GM23248 (cell line): ENCODE results near the gene TAS2R8. TPM values are rescaled to one million over a fixed set of nuclear protein-coding genes. Genes with fewer than 3 reads are reported as not detected.

Source experiments
- DNase-seq: peaks from one replicate; pipeline ENCODE4 v3.0.0-alpha.2; 2015
- H2AFZ ChIP-seq: fragments of 200-600 bp; sonication (generic); 2 replicates; pipeline ENCODE4 v1.6.1; 2016; ENCODE audit warnings: antibody characterized with exemption
- H3F3A ChIP-seq: fragments of 200-600 bp; sonication (generic); 2 replicates; pipeline ENCODE4 v1.6.1; 2016; ENCODE audit warnings: mild to moderate bottlenecking, antibody characterized with exemption, mixed run types; ENCODE audit not compliant: insufficient read depth
- H3K27ac ChIP-seq: fragments of 200-600 bp; sonication (generic); 2 replicates; pipeline ENCODE4 v1.5.1; 2016; ENCODE audit warnings: mild to moderate bottlenecking
- H3K27me3 ChIP-seq: fragments of 200-600 bp; sonication (generic); replicated peaks from 2 replicates; pipeline ENCODE4 v1.6.1; 2016; ENCODE audit warnings: mild to moderate bottlenecking; ENCODE audit not compliant: insufficient read depth
- H3K36me3 ChIP-seq: fragments of 200-600 bp; sonication (generic); 2 replicates; pipeline ENCODE4 v1.6.1; 2016; ENCODE audit warnings: low read depth, mild to moderate bottlenecking
- H3K4me1 ChIP-seq: fragments of 200-600 bp; sonication (generic); 2 replicates; pipeline ENCODE4 v1.6.1; 2016; ENCODE audit warnings: mild to moderate bottlenecking; ENCODE audit not compliant: insufficient read depth
- H3K4me2 ChIP-seq: fragments of 200-600 bp; sonication (generic); one replicate; pipeline ENCODE4 v1.6.1; 2016; ENCODE audit warnings: mild to moderate bottlenecking; ENCODE audit not compliant: unreplicated experiment
- H3K4me3 ChIP-seq: fragments of 200-600 bp; sonication (generic); 2 replicates; pipeline ENCODE4 v1.5.1; 2016; ENCODE audit warnings: mild to moderate bottlenecking
- H3K79me2 ChIP-seq: fragments of 200-600 bp; sonication (generic); 2 replicates; pipeline ENCODE4 v1.6.1; 2016; ENCODE audit warnings: mild to moderate bottlenecking; ENCODE audit not compliant: insufficient read depth
- H3K9ac ChIP-seq: fragments of 200-600 bp; sonication (generic); 2 replicates; pipeline ENCODE4 v1.6.1; 2016; ENCODE audit warnings: mild to moderate bottlenecking
- H3K9me2 ChIP-seq: fragments of 200-600 bp; sonication (generic); 2 replicates; pipeline ENCODE4 v1.6.1; 2016; ENCODE audit warnings: mixed run types, mild to moderate bottlenecking, moderate library complexity; ENCODE audit not compliant: insufficient read depth
- H3K9me3 ChIP-seq: fragments of 200-600 bp; sonication (generic); one replicate; pipeline ENCODE4 v1.6.1; 2017; ENCODE audit warnings: low read depth
- H4K20me1 ChIP-seq: fragments of 200-600 bp; sonication (generic); 2 replicates; pipeline ENCODE4 v1.6.0; 2016; ENCODE audit not compliant: insufficient read depth
- EZH2 ChIP-seq: fragments of 200-600 bp; sonication (generic); IDR thresholded peaks from 2 replicates; pipeline ENCODE4 v1.6.1; 2018; ENCODE audit warnings: antibody characterized with exemption, mild to moderate bottlenecking; ENCODE audit not compliant: insufficient read depth, poor library complexity, severe bottlenecking
- EZH2phosphoT487 ChIP-seq: fragments of 200-600 bp; sonication (generic); IDR thresholded peaks from 2 replicates; pipeline ENCODE4 v1.6.1; 2018; ENCODE audit warnings: antibody characterized with exemption, moderate library complexity, mild to moderate bottlenecking, low read depth; ENCODE audit not compliant: insufficient read depth
- WGBS, 2 experiments: methylation state at CpG; one replicate each; pipeline ENCODE4 v1.1.6; 2015 to 2017; ENCODE audit warnings: low lambda C conversion rate in 2 of 2, low coverage in 1 of 2; ENCODE audit errors: missing lambda C conversion rate in 2 of 2; 5-methylcytosine and 5-hydroxymethylcytosine counted together
- in situ Hi-C: fragments of 300-500 bp; cut with MboI; formaldehyde crosslinking; loops from 2 replicates; pipeline ENCODE4 v1.15.0; 2020
- polyA plus RNA-seq: library from polyadenylated mRNA; unstranded; fragments of >200 nt; fragmentation: Nextera tagmentation; extraction: Ambion mirVana; gene quantifications from 2 replicates; pipeline ENCODE4 v1.2.1, GENCODE V29; 2016
- total RNA-seq: library from RNA; depleted of rRNA; stranded (reverse); fragments of >200 nt; shearing (Covaris generic); gene quantifications from 2 replicates; pipeline ENCODE4 v1.2.3, GENCODE V29; 2014

Gene TAS2R8
- total and polyA plus RNA-seq, 2 experiments from 2014 or later: not detected

DNA sequence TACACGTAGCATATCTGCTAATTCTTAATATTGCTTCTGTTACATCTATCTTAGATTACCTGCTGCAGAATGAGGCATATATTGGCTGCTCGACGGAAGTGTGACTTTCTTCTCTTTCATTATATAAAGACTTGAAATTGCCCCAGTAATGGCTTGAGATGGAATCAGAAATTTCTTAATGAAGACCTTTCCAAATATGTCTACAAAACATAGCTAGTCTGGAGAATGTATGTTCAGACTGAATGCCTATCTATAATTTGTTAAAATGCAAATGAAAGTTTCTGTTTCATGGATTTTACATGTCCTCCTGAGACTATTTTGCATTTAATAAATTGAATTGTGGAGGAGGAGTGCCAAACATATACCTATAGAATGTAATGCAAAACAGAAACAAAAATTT is 19.2 kb upstream of the TAS2R8 start, which contains the start of gene TAS2R10:
TSS of gene TAS2R10 (minus strand) at position 101 of the 400 bp plus-strand sequence. CDS start at position 12, 89 bp downstream.
- Histone ChIP-seq H4K20me1 (no peaks in the 10 kb centered on the region), H3K79me2 (no peaks in the 10 kb centered on the region), H3K4me3 (no peak within 1 kb of the TSS), H2AFZ (no peak within 1 kb of the TSS), H3K27ac (no peak within 1 kb of the TSS), H3K9ac (no peak within 1 kb of the TSS), H3F3A (no peaks in the 10 kb centered on the region), H3K9me3 (no peaks in the 10 kb centered on the region), H3K36me3 (no peaks in the 10 kb centered on the region), H3K9me2 (no peaks in the 10 kb centered on the region), H3K27me3 (no peaks in the 10 kb centered on the region), H3K4me2 (no peak within 1 kb of the TSS), H3K4me1 (no peaks in the 10 kb centered on the region)
- DNase-seq: no peak
- 59% methylated on average over 3 of the region's 3 CpGs for WGBS, 2 experiments
- in situ Hi-C loops: no loop called here
- no peak for TF ChIP-seq EZH2phosphoT487
- TF ChIP-seq EZH2: no peak

GRCh38 chr12:10824957-10825356 is 17.9 kb upstream of the TAS2R8 start:
- H3K4me3 ChIP-seq: no peak overlapping the region
- DNase-seq: no peak
- H3K27ac ChIP-seq: no peak overlapping the region
- no peaks in the 10 kb centered on the region for H4K20me1 ChIP-seq
- in situ Hi-C loops: no loop called here
- no peaks in the 10 kb centered on the region for H3K9me3 ChIP-seq
- H3K27me3 ChIP-seq: no peaks in the 10 kb centered on the region
- no peak for TF ChIP-seq EZH2phosphoT487
- TF ChIP-seq EZH2: no peak
- no peak overlapping the region for H3K4me2 ChIP-seq
- H3K4me1 ChIP-seq: no peaks in the 10 kb centered on the region
- H3F3A ChIP-seq: no peaks in the 10 kb centered on the region
- no peak overlapping the region for H3K9ac ChIP-seq
- H2AFZ ChIP-seq: no peak overlapping the region
- 65 to 67% methylated on average over 3 of the region's 3 CpGs for WGBS, 2 experiments
- no peaks in the 10 kb centered on the region for H3K79me2 ChIP-seq
- H3K9me2 ChIP-seq: no peaks in the 10 kb centered on the region
- no peaks in the 10 kb centered on the region for H3K36me3 ChIP-seq

GRCh38 chr12:10811883-10812536 is 4.9 kb upstream of the TAS2R8 start:
- no peak for DNase-seq
- no peak overlapping the region for H3K27ac ChIP-seq
- WGBS, 2 experiments: 62 to 63% methylated on average over 3 of the region's 3 CpGs
- in situ Hi-C loops: no loop called here
- no peak for TF ChIP-seq EZH2
- TF ChIP-seq EZH2phosphoT487: no peak
- no peaks in the 10 kb centered on the region for H3F3A ChIP-seq
- H3K4me3 ChIP-seq: no peak overlapping the region
- H3K79me2 ChIP-seq: no peaks in the 10 kb centered on the region
- H3K27me3 ChIP-seq: no peaks in the 10 kb centered on the region
- H3K4me1 ChIP-seq: no peaks in the 10 kb centered on the region
- no peaks in the 10 kb centered on the region for H3K9me2 ChIP-seq
- no peak overlapping the region for H3K9ac ChIP-seq
- H2AFZ ChIP-seq: no peak overlapping the region
- no peaks in the 10 kb centered on the region for H3K36me3 ChIP-seq
- H3K4me2 ChIP-seq: no peak overlapping the region
- H4K20me1 ChIP-seq: no peaks in the 10 kb centered on the region
- no peaks in the 10 kb centered on the region for H3K9me3 ChIP-seq

GRCh38 chr12:10810068-10810467 is 3.0 kb upstream of the TAS2R8 start, which contains the start of gene TAS2R9:
Gene TAS2R9, minus strand, starts transcription at chr12:10810168. Its CDS starts 93 bp downstream, at chr12:10810075.
- Histone ChIP-seq H3K36me3 (no peaks in the 10 kb centered on the region), H3K9me2 (no peaks in the 10 kb centered on the region), H3K9me3 (no peaks in the 10 kb centered on the region), H3K9ac (no peak within 1 kb of the TSS), H3K4me1 (no peaks in the 10 kb centered on the region), H2AFZ (no peak within 1 kb of the TSS), H3F3A (no peaks in the 10 kb centered on the region), H3K4me2 (no peak within 1 kb of the TSS), H3K4me3 (no peak within 1 kb of the TSS), H4K20me1 (no peaks in the 10 kb centered on the region), H3K27me3 (no peaks in the 10 kb centered on the region), H3K27ac (no peak within 1 kb of the TSS), H3K79me2 (no peaks in the 10 kb centered on the region)
- TF ChIP-seq EZH2 (no peak), EZH2phosphoT487 (no peak)
- DNase-seq: no peak
- in situ Hi-C loops: no loop called here

- Histone ChIP-seq H3K4me3 (no peak within 1 kb of the TSS), H3F3A (no peaks in the 10 kb centered on the region), H2AFZ (no peak within 1 kb of the TSS), H3K9me2 (no peaks in the 10 kb centered on the region), H3K4me1 (no peaks in the 10 kb centered on the region), H3K9me3 (no peaks in the 10 kb centered on the region), H3K27me3 (0 out of 2 replicates have a peak, but pooled peaks cover 7% of the 10 kb centered on the region), H3K36me3 (no peaks in the 10 kb centered on the region), H3K4me2 (no peak within 1 kb of the TSS), H4K20me1 (no peaks in the 10 kb centered on the region), H3K27ac (no peak within 1 kb of the TSS), H3K9ac (no peak within 1 kb of the TSS), H3K79me2 (no peaks in the 10 kb centered on the region)
- in situ Hi-C loops: no loop called here
- DNase-seq: no peak
- no peak for TF ChIP-seq EZH2
- TF ChIP-seq EZH2phosphoT487: no peak
- 32 to 38% methylated on average over 4 of the region's 4 CpGs for WGBS, 2 experiments
These were observed 4.5 kb downstream of the TAS2R8 start, which contains the start of gene TAS2R7 for GRCh38 chr12:10802587-10802986. Gene TAS2R7, minus strand, starts transcription at chr12:10802627. Its CDS starts 57 bp downstream, at chr12:10802570.
